ENCODE data around the gene KIAA0408.

DNA sequence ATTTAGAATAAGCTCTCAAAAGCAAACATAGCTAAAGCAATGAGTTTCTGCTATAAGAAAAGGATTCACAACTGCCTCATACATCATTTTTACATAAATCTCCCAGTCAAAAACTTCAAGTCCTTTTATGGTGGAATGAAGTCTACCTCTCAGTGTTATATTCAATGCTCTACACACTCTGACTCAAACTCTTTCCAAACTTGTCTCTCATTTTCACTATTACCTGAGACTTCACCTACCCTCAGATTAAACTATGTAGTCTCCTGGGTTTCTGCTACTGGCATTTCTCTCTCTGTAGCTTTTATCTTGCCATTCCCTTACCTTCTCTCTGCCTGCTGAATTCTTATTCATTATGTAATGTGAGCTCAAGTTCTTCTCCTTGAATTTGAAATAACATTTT, 11.4 kb downstream of the KIAA0408 start:
- TF ChIP-seq POLR2A (IDR thresholded peaks at IDR 0.05; ENCODE audit: low read length) = no peak
- TF ChIP-seq GATA1 (IDR thresholded peaks at IDR 0.05; ENCODE audit: low read depth, low read length) = no peak
